DOHH2 (cell line): ENCODE data around the gene RPL27.

Experiments
- H3F3A ChIP-seq: fragments of 200-600 bp; sonication (generic), shearing (Covaris generic); 2 replicates; pipeline ENCODE4 v1.6.0; 2016; ENCODE audit warnings: antibody characterized with exemption, mild to moderate bottlenecking; ENCODE audit not compliant: control insufficient read depth, insufficient read depth
- H3K27ac ChIP-seq: fragments of 200-600 bp; sonication (generic); 2 replicates; pipeline ENCODE4 v1.5.1; 2014; ENCODE audit warnings: low read depth, mild to moderate bottlenecking, low read length, moderate library complexity
- H3K27me3 ChIP-seq: fragments of 200-600 bp; sonication (generic); 2 replicates; pipeline ENCODE4 v1.6.1; 2014; ENCODE audit warnings: mild to moderate bottlenecking, low read length, mixed read lengths; ENCODE audit not compliant: control insufficient read depth
- H3K36me3 ChIP-seq: fragments of 200-600 bp; sonication (generic); 2 replicates; pipeline ENCODE4 v1.6.1; 2014; ENCODE audit warnings: mild to moderate bottlenecking, low read length, moderate library complexity, mixed read lengths; ENCODE audit not compliant: control insufficient read depth
- H3K4me1 ChIP-seq: fragments of 200-600 bp; sonication (generic); 2 replicates; pipeline ENCODE4 v1.6.1; 2014; ENCODE audit warnings: mild to moderate bottlenecking, low read length, mixed read lengths; ENCODE audit not compliant: control insufficient read depth
- H3K4me2 ChIP-seq: fragments of 200-600 bp; sonication (generic); 2 replicates; pipeline ENCODE4 v1.6.0; 2014; ENCODE audit warnings: mild to moderate bottlenecking, low read length, moderate library complexity
- H3K4me3 ChIP-seq: fragments of 200-600 bp; sonication (generic); 2 replicates; pipeline ENCODE4 v1.5.1; 2014; ENCODE audit warnings: mild to moderate bottlenecking, low read length, mixed read lengths
- H3K79me2 ChIP-seq: fragments of 200-600 bp; sonication (generic); 2 replicates; pipeline ENCODE4 v1.6.1; 2014; ENCODE audit warnings: mild to moderate bottlenecking, low read length, mixed read lengths; ENCODE audit not compliant: control insufficient read depth
- H3K9me2 ChIP-seq: fragments of 200-600 bp; sonication (generic); replicated peaks from 2 replicates; pipeline ENCODE4 v1.6.1; 2014; ENCODE audit warnings: mild to moderate bottlenecking, low read length, mixed read lengths; ENCODE audit not compliant: control insufficient read depth
- H3K9me3 ChIP-seq: fragments of 200-600 bp; sonication (generic); 2 replicates; pipeline ENCODE4 v1.6.1; 2014; ENCODE audit warnings: antibody characterized with exemption, low read length, mixed read lengths; ENCODE audit not compliant: control insufficient read depth, insufficient read depth
- H4K20me1 ChIP-seq: fragments of 200-600 bp; sonication (generic); 2 replicates; pipeline ENCODE4 v1.6.0; 2014; ENCODE audit warnings: low read depth, mild to moderate bottlenecking, antibody characterized with exemption, low read length, moderate library complexity; ENCODE audit not compliant: control insufficient read depth, insufficient read depth
- EZH2phosphoT487 ChIP-seq: fragments of 200-600 bp; sonication (generic); IDR thresholded peaks from 2 replicates; pipeline ENCODE4 v1.6.1; 2017; ENCODE audit warnings: borderline replicate concordance, mild to moderate bottlenecking, antibody characterized with exemption, low read length, moderate library complexity, mixed read lengths
- TF ChIP-seq, protein P1 (sequence below): fragments of 200-600 bp; sonication (generic); IDR thresholded peaks from one replicate; pipeline ENCODE4 v1.5.1; 2014; ENCODE audit warnings: antibody characterized with exemption, mild to moderate bottlenecking, low read depth, low read length; ENCODE audit not compliant: poor library complexity, severe bottlenecking

The RPL27 gene

DNA sequence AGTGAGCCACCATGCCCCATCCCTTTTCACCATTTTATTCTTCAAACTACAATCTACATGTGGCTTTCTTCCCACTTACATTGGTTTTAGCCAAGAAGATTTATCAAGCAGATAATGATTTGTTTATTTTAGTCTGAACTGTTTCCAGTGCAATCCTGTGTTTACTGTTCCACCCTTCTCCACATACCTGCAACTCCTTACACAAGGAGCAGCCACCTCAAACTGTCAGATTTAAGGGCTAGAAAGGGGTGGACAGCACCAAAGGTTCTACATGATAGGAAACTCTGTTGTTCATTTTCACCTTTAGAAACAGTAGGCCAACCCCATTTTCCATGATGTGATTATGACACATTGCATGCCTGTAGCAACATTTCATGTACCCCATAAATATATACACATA is 16.0 kb upstream of the RPL27 start:
- no peak for TF ChIP-seq EZH2phosphoT487
- TF ChIP-seq, protein P1, sequence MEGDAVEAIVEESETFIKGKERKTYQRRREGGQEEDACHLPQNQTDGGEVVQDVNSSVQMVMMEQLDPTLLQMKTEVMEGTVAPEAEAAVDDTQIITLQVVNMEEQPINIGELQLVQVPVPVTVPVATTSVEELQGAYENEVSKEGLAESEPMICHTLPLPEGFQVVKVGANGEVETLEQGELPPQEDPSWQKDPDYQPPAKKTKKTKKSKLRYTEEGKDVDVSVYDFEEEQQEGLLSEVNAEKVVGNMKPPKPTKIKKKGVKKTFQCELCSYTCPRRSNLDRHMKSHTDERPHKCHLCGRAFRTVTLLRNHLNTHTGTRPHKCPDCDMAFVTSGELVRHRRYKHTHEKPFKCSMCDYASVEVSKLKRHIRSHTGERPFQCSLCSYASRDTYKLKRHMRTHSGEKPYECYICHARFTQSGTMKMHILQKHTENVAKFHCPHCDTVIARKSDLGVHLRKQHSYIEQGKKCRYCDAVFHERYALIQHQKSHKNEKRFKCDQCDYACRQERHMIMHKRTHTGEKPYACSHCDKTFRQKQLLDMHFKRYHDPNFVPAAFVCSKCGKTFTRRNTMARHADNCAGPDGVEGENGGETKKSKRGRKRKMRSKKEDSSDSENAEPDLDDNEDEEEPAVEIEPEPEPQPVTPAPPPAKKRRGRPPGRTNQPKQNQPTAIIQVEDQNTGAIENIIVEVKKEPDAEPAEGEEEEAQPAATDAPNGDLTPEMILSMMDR = no peak
- no peak overlapping the region for H3K27ac ChIP-seq
- no peaks in the 10 kb centered on the region for H3F3A ChIP-seq
- H3K4me1 ChIP-seq = peaks cover 50% of the 10 kb centered on the region
- H3K4me2 ChIP-seq = peak overlapping the region; percentile 97
- peaks cover 52% of the 10 kb centered on the region for H3K36me3 ChIP-seq
- peaks cover 66% of the 10 kb centered on the region for H3K79me2 ChIP-seq
- no peaks in the 10 kb centered on the region for H3K9me3 ChIP-seq
- H3K4me3 ChIP-seq = peak overlapping the region; percentile 100
- no peaks in the 10 kb centered on the region for H3K9me2 ChIP-seq
- H4K20me1 ChIP-seq = peaks cover 7% of the 10 kb centered on the region; the same call in 1 of the 2 replicates
- peaks cover 3% of the 10 kb centered on the region for H3K27me3 ChIP-seq

DNA sequence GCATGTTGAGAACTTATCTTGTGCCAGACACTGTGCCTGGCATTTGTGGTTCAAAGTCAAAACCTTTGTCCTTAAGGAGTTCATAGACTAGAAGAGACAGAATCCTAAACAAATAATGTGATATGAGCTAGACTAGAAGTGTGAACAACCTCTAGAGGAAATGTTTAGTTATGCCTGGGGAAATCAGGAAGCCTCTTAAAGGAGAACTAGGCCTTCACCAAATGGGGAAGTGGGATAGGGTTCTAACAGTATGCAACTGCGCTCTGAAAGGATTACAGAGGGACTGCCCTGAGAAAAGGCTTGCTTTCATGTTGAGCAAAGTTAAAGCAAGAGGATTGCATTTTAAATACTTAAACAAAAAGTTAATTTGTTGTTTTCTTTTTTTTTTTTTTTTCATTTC is 13.0 kb upstream of the RPL27 start:
- H3K4me3 ChIP-seq = peak overlapping the region; percentile 66

DNA sequence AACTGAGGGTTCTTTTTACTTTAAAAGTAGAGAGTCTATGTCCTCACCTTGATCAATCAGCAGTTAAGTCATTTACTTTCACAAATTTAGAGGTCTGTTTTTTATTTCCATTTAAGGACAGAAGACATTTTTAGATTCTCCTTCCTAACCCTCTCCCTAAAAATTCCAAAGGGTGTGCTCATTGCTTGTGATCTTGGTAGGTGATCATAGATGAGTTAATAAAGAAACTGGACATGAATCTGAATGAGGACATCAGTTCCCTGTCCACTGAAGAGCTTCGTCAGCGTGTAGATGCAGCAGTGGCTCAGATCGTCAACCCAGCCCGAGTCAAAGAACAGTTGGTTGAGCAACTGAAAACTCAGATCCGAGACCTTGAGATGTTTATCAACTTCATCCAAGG is 9.1 kb upstream of the RPL27 start:
- no peaks in the 10 kb centered on the region for H4K20me1 ChIP-seq
- no peaks in the 10 kb centered on the region; the same call in 1 of the 2 replicates for H3F3A ChIP-seq
- H3K9me3 ChIP-seq = no peaks in the 10 kb centered on the region
- H3K4me2 ChIP-seq = no peak overlapping the region
- no peak overlapping the region for H3K4me3 ChIP-seq
- H3K4me1 ChIP-seq = peaks cover 22% of the 10 kb centered on the region
- H3K79me2 ChIP-seq = peaks cover 29% of the 10 kb centered on the region
- TF ChIP-seq, protein P1 = no peak
- TF ChIP-seq EZH2phosphoT487 = no peak
- peaks cover 88% of the 10 kb centered on the region for H3K36me3 ChIP-seq
- no peak overlapping the region for H3K27ac ChIP-seq
- no peaks in the 10 kb centered on the region for H3K27me3 ChIP-seq
- H3K9me2 ChIP-seq = no peaks in the 10 kb centered on the region

More for the DNA sequence above, 13.0 kb upstream of the RPL27 start:
- peak overlapping the region; percentile 46 for H3K27ac ChIP-seq
- peak overlapping the region; percentile 67 for H3K4me2 ChIP-seq
- H3K36me3 ChIP-seq = peaks cover 81% of the 10 kb centered on the region
- H3F3A ChIP-seq = no peaks in the 10 kb centered on the region
- peaks cover 66% of the 10 kb centered on the region for H3K79me2 ChIP-seq
- H3K27me3 ChIP-seq = no peaks in the 10 kb centered on the region
- H3K4me1 ChIP-seq = peaks cover 43% of the 10 kb centered on the region
- TF ChIP-seq, protein P1 = no peak
- TF ChIP-seq EZH2phosphoT487 = no peak
- H3K9me2 ChIP-seq = no peaks in the 10 kb centered on the region
- peaks cover 7% of the 10 kb centered on the region; the same call in 1 of the 2 replicates for H4K20me1 ChIP-seq
- H3K9me3 ChIP-seq = no peaks in the 10 kb centered on the region
